DOHH2 (cell line): Measurements from ENCODE around the gene CASS4.

ENCODE experiments used
- CTCF ChIP-seq: fragments of 200-600 bp; sonication (generic); IDR thresholded peaks from one replicate; pipeline ENCODE4 v1.5.1; 2014; ENCODE audit warnings: antibody characterized with exemption, mild to moderate bottlenecking, low read depth, low read length; ENCODE audit not compliant: poor library complexity, severe bottlenecking
- EZH2phosphoT487 ChIP-seq: fragments of 200-600 bp; sonication (generic); IDR thresholded peaks from 2 replicates; pipeline ENCODE4 v1.6.1; 2017; ENCODE audit warnings: borderline replicate concordance, mild to moderate bottlenecking, antibody characterized with exemption, low read length, moderate library complexity, mixed read lengths

DNA sequence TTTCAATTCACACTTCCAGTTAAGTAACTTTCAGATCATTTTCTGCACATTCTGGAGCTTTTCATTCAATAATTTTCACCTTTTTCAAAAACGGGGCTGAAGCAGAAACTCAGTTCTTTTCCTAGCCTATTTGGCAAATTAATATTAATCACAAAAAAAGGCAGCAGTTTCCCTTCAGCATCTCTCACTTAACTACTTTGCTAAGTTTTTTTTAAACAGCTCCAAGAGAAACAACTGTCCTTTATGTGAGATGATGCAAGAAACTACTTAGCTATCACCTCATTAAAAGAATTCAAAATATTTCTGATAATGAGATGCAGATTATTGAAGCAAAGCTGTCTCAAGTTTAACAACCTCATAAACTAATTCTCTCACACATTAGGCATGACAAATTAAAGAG is 11.8 kb downstream of the CASS4 start:
- TF ChIP-seq CTCF (no peak), EZH2phosphoT487 (no peak)
